ENCODE measurements around the gene KIF6. TPM values are rescaled to one million over a fixed set of nuclear protein-coding genes. Genes with fewer than 3 reads are reported as not detected.

The KIF6 gene
- total RNA-seq, 1 experiment from 2014 or later: not detected

DNA sequence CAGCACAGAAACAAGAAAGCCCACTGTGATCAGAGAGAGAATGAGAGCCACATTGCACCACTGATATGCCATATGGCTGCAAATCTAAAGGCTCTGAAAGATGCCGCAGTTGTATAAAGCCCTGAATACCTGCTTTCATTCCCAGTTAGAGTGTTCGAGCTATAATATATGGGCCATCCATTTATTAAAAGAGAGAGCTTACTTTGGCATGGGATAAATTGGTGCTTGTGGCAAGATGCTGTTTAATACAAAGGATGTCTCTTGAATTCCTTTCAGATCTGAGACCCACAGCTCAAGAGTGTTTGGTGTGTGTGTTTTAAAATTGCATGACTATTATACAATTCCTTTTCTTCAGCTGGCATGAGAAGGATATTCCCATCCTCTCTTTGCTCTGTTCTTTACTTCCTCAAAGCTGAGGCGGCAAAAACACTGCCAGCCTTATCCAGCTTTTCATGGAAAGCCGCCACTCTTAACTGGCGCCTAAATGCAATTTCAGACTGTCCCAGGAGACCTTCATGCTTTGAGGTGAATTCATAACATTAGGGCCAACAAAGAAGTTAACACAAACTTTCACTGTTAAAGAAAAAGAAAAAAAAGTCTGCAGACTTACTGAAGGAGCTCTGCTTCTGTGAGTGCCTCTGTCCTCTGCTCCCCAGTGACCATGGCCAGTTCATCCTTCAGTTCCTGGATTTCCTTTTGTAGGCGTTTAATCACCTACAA is 147.6 kb downstream of the KIF6 start:
- intact Hi-C loops (cut with micrococcal nuclease; ENCODE audit: unreplicated experiment): no loop called here
- no peak overlapping the region for H3K4me3 ChIP-seq (ENCODE audit: low read depth in 2 of 2, low read length in 2 of 2)
- BruUV-seq (replicated peaks): no TSS peak

More for the DNA sequence above, 147.6 kb downstream of the KIF6 start:
- ChIA-PET CTCF (interaction anchor here (0.7 kb wide), 1 partner anchor 229 kb away, joined by 6 read pairs; no protein-coding TSS in a partner anchor), POLR2A (interaction anchor here (0.7 kb wide), 1 partner anchor 98 kb away, joined by 9 read pairs; no protein-coding TSS in a partner anchor)
- no peaks in the 10 kb centered on the region for H3K4me1 ChIP-seq (ENCODE audit: control insufficient read depth, insufficient read depth, low read length)
- H3K27me3 ChIP-seq (ENCODE audit: control insufficient read depth, insufficient read depth, low read length): no peaks in the 10 kb centered on the region
- no peak overlapping the region for H3K27ac ChIP-seq (ENCODE audit: low read length)
- ATAC-seq: no peak
- DNase-seq (ENCODE audit: low read depth, low spot score): no peak
- H3K9me3 ChIP-seq (ENCODE audit: control insufficient read depth, insufficient read depth, low read depth, low read length): no peaks in the 10 kb centered on the region
- TF ChIP-seq REST (IDR thresholded peaks at IDR 0.05; ENCODE audit: insufficient read depth in 1 of 2, low read depth in 2 of 2, low read length in 1 of 2) (no peak), TCF7L2 (IDR thresholded peaks at IDR 0.05; ENCODE audit: low read depth, low read length) (no peak), POLR2AphosphoS5 (IDR thresholded peaks at IDR 0.05; ENCODE audit: low read depth, low read length) (no peak), CTCF (IDR thresholded peaks at IDR 0.05) (no peak), SIN3A (IDR thresholded peaks at IDR 0.05; ENCODE audit: borderline replicate concordance, insufficient read depth, low read depth, low read length) (no peak)
- in situ Hi-C loops (cut with HindIII; ENCODE audit: low pct_unique_long_range_greater_than_20kb, low sequenced_read_pairs): no loop called here
- no peaks in the 10 kb centered on the region for H3K36me3 ChIP-seq (ENCODE audit: control insufficient read depth, insufficient read depth, low read length)

Measured in Panc1 (cell line).